GM12878 (cell line): ENCODE measurements around the gene CLEC16A. TPM values are rescaled to one million over a fixed set of nuclear protein-coding genes. Genes with fewer than 3 reads are reported as not detected.

Source experiments
- ATAC-seq: fragments of 200-7000 bp; cut with Tn5 transposase; 3 replicates; pipeline ENCODE4 v1.9.1; 2020; ENCODE audit warnings: mild to moderate bottlenecking, moderate library complexity
- BruUV-seq: library from RNA; stranded (reverse); fragments of 400-500 nt; replicated peaks from 2 replicates; lab custom pipeline; 2021; lab: Mats Ljungman, UMichigan
- CTCF ChIA-PET: fragments of 300-600 bp; sonication (Branson Sonifier 250); formaldehyde crosslinking; extraction: SDS; loops from one replicate; lab custom pipeline; 2021; ENCODE audit warnings: inconsistent platforms; lab: Yijun Ruan, JAX
- POLR2A ChIA-PET: fragments of 350-600 bp; formaldehyde crosslinking; extraction: SDS; loops from one replicate; lab custom pipeline; 2021; ENCODE audit warnings: inconsistent platforms; lab: Charles Lee
- RAD21 ChIA-PET: fragments of 300-600 bp; sonication (Branson Sonifier 250); formaldehyde crosslinking; loops from one replicate; lab custom pipeline; 2023; ENCODE audit warnings: antibody characterized with exemption; ENCODE audit not compliant: unreplicated experiment; lab: Charles Lee
- SMC1A ChIA-PET: fragments of 300-600 bp; sonication (Branson Sonifier 250); formaldehyde crosslinking; loops from one replicate; lab custom pipeline; 2023; ENCODE audit not compliant: unreplicated experiment, uncharacterized antibody; lab: Charles Lee
- DNase-seq: peaks from one replicate; pipeline ENCODE4 v3.0.0-alpha.2; 2011; ENCODE audit warnings: low read depth, low spot score
- FAIRE-seq: peaks from 3 replicates; lab custom pipeline; 2011; peaks lifted over from hg19 to GRCh38; lab: Jason Lieb, UNC
- H2AFZ ChIP-seq: 2 replicates; pipeline ENCODE4 v1.6.0; 2011; ENCODE audit warnings: low read depth, low read length, control low read depth; ENCODE audit not compliant: control insufficient read depth
- H3K27ac ChIP-seq: 2 replicates; pipeline ENCODE4 v1.5.1; 2011; ENCODE audit warnings: control low read depth; ENCODE audit not compliant: control insufficient read depth, insufficient read depth
- H3K27me3 ChIP-seq, 2 experiments: replicated peaks in 1 of 2; 2 replicates each; pipeline versions ENCODE4 v1.6.0 to v1.6.1; 2011; ENCODE audit warnings: low read length in 1 of 2; ENCODE audit not compliant: control insufficient read depth in 2 of 2, insufficient read depth in 2 of 2
- H3K36me3 ChIP-seq, 2 experiments: 2 replicates each; pipeline ENCODE4 v1.5.1; 2011; ENCODE audit warnings: low read length in 1 of 2; ENCODE audit not compliant: control insufficient read depth in 2 of 2, insufficient read depth in 2 of 2
- H3K4me1 ChIP-seq: 2 replicates; pipeline ENCODE4 v1.6.1; 2011; ENCODE audit warnings: mild to moderate bottlenecking, low read length, moderate library complexity, mixed read lengths; ENCODE audit not compliant: control insufficient read depth, insufficient read depth
- H3K4me2 ChIP-seq: 2 replicates; pipeline ENCODE4 v1.6.0; 2011; ENCODE audit warnings: control low read depth; ENCODE audit not compliant: control insufficient read depth, insufficient read depth
- H3K4me3 ChIP-seq: fragments of 200-600 bp; sonication (generic); 2 replicates; pipeline ENCODE4 v1.5.1; 2016
- H3K79me2 ChIP-seq: 2 replicates; pipeline ENCODE4 v1.6.0; 2011; ENCODE audit warnings: low read length; ENCODE audit not compliant: control insufficient read depth, insufficient read depth
- H3K9ac ChIP-seq: 2 replicates; pipeline ENCODE4 v1.8.0; 2011; ENCODE audit warnings: low read length, control low read depth, mixed read lengths; ENCODE audit not compliant: control insufficient read depth, insufficient read depth
- H3K9me3 ChIP-seq: replicated peaks from 3 replicates; pipeline ENCODE4 v1.5.1; 2011; ENCODE audit warnings: mild to moderate bottlenecking, low read length; ENCODE audit not compliant: control insufficient read depth, insufficient read depth
- H4K20me1 ChIP-seq: 2 replicates; pipeline ENCODE4 v1.6.0; 2011; ENCODE audit not compliant: control insufficient read depth, insufficient read depth
- BCL11A ChIP-seq: IDR thresholded peaks from 2 replicates; pipeline ENCODE4 v1.6.1; 2011; ENCODE audit warnings: low read depth, low read length
- CBX3 ChIP-seq: fragments of 200-600 bp; sonication (generic); IDR thresholded peaks from 2 replicates; pipeline ENCODE4 v1.6.1; 2016; ENCODE audit warnings: low read depth, borderline replicate concordance
- DPF2 ChIP-seq: fragments of 450-650 bp; IDR thresholded peaks from 2 replicates; pipeline ENCODE4 v1.6.1; 2017; ENCODE audit warnings: mild to moderate bottlenecking
- FOXM1 ChIP-seq: IDR thresholded peaks from 2 replicates; pipeline ENCODE4 v1.6.1; 2012; ENCODE audit warnings: low read depth, mild to moderate bottlenecking, inconsistent platforms, low read length, moderate library complexity
- GABPA ChIP-seq: IDR thresholded peaks from 2 replicates; pipeline ENCODE4 v1.6.1; 2014; ENCODE audit warnings: antibody characterized with exemption, low read depth, mild to moderate bottlenecking, inconsistent platforms
- HCFC1 ChIP-seq: fragments of 150-350 bp; IDR thresholded peaks from 2 replicates; pipeline ENCODE4 v1.6.1; 2014; ENCODE audit warnings: low read length
- IKZF2 ChIP-seq, 2 experiments: fragments of 450-650 bp; IDR thresholded peaks; 2 replicates each; pipeline ENCODE4 v1.6.1; 2017; ENCODE audit warnings: mild to moderate bottlenecking in 2 of 2, moderate library complexity in 2 of 2
- POLR2A ChIP-seq: IDR thresholded peaks from 2 replicates; pipeline ENCODE4 v1.6.1; 2011; ENCODE audit warnings: low read depth, mild to moderate bottlenecking, low read length
- RAD21 ChIP-seq: IDR thresholded peaks from 2 replicates; pipeline ENCODE4 v1.6.1; 2011; ENCODE audit warnings: mild to moderate bottlenecking, low read depth, low read length, moderate library complexity; ENCODE audit not compliant: insufficient read depth
- RUNX3 ChIP-seq: IDR thresholded peaks from 2 replicates; pipeline ENCODE4 v1.6.1; 2012; ENCODE audit warnings: low read length, inconsistent platforms
- SPI1 ChIP-seq: IDR thresholded peaks from 2 replicates; pipeline ENCODE4 v1.6.1; 2011; ENCODE audit warnings: low read depth, mild to moderate bottlenecking, low read length, moderate library complexity, borderline replicate concordance; ENCODE audit not compliant: insufficient read depth
- SUPT20H ChIP-seq: IDR thresholded peaks from 2 replicates; pipeline ENCODE4 v1.6.1; 2011; ENCODE audit warnings: low read depth, mild to moderate bottlenecking, low read length, moderate library complexity, borderline replicate concordance; ENCODE audit not compliant: control insufficient read depth
- TCF7 ChIP-seq: IDR thresholded peaks from 2 replicates; pipeline ENCODE4 v1.6.1; 2014; ENCODE audit warnings: antibody characterized with exemption, borderline replicate concordance
- WGBS: methylation state at CpG from one replicate; pipeline ENCODE4 v1.1.6; 2016; ENCODE audit warnings: low lambda C conversion rate; ENCODE audit not compliant: insufficient replicate concordance, insufficient coverage; ENCODE audit errors: missing lambda C conversion rate; 5-methylcytosine and 5-hydroxymethylcytosine counted together
- in situ Hi-C: fragments of 300-500 bp; cut with MboI; formaldehyde crosslinking; loops from 9 replicates; pipeline ENCODE4 v1.14.3; 2018; ENCODE audit warnings: mixed read lengths
- intact Hi-C: fragments of 100-400 bp; cut with micrococcal nuclease; formaldehyde crosslinking; loops from one replicate; pipeline ENCODE4 v1.14.2; 2022; ENCODE audit not compliant: unreplicated experiment
- polyA plus RNA-seq, 11 experiments: library from polyadenylated mRNA; depleted of rRNA in 4 of 11; unstranded in 6 of 11; stranded (reverse) in 5 of 11; fragments of >200 nt; fragmentation: Nextera tagmentation in 4 of 11; fragmentation: Illumina TruSeq in 1 of 11; extraction: Ambion mirVana in 4 of 11; extraction: Trizol in 1 of 11; gene quantifications; 1 replicate in 1 of 11; 2 replicates in 10 of 11; pipeline versions ENCODE4 v1.2.1 to v1.2.3, GENCODE V29; 2011 to 2016; ENCODE audit warnings: inconsistent platforms in 2 of 11, missing spikeins in 2 of 11, low read depth in 1 of 11
- total RNA-seq, 4 experiments: library from RNA; depleted of rRNA in 3 of 4; stranded (reverse); fragments of >200 nt in 3 of 4; fragmentation: Illumina TruSeq in 1 of 4; extraction: Trizol in 1 of 4; gene quantifications; 2 replicates each; pipeline versions ENCODE4 v1.2.1 to v1.2.3, GENCODE V29; 2013 to 2021
- TF ChIP-seq, protein P1 (sequence below): fragments of 450-650 bp; IDR thresholded peaks from 2 replicates; pipeline ENCODE4 v1.6.1; 2017; ENCODE audit warnings: mild to moderate bottlenecking, moderate library complexity
- TF ChIP-seq, protein P2 (sequence below): fragments of 450-650 bp; IDR thresholded peaks from 2 replicates; pipeline ENCODE4 v1.6.1; 2017; ENCODE audit warnings: mild to moderate bottlenecking, moderate library complexity

Gene CLEC16A
- total and polyA plus RNA-seq, 10 of the 15 experiments (the other 5 are each of a cell fraction or from before 2014, with no cell fraction given), result 1.5 to 28.8 (median 19.2) TPM

DNA sequence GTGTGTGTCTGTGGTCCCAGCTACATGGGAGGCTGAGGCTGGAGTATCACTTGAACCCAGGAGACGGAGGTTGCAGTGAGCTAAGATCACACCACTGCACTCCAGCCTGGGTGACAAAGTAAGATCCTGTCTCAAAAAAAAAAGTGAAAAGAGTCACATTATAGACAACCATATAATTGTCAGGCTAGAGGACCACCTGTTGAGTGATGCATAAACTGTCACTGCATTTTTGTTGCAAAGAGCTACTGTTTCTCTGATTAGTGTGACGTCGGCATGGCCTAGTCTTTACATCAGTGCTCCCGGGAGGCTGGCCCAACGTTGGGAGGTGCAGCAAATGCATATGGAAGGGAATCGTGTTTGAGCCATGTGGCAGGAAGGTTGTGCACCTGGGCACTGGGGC lies 50.2 kb downstream of the CLEC16A start (continued):
- no peak for TF ChIP-seq FOXM1
- no peak for TF ChIP-seq CBX3
- no peak for TF ChIP-seq SUPT20H

DNA sequence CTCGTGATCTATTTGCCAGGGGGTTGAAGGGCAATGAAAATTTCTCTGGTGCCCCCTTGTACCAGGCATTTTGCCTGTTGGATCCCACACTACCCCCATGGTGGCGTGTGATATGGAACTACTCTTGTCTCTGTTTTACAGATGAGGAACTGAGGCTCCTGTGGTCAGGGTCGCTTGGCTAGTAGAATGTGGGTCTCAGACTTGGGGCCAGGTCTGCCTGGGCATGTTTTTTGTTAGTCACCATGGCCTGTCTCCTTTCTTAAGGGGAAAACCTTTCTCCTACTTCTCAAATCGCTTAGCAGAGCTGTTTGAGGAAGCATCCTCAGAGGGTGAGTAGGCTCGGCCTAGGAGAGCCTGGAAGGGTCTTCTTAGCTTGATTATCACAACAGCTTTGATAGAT lies 51.2 kb downstream of the CLEC16A start:
- BruUV-seq, result no TSS peak
- POLR2A ChIA-PET, result interaction anchor here (1.4 kb wide), 1 partner anchor 100 kb away, joined by 3 read pairs; no protein-coding TSS in a partner anchor
- no peak overlapping the region for H3K9ac ChIP-seq
- 46% methylated on average over 5 of the region's 5 CpGs for whole genome bisulfite sequencing
- no peak for TF ChIP-seq GABPA
- 0 out of 2 replicates have a peak, but pooled peaks have one; percentile 14 for TF ChIP-seq DPF2
- TF ChIP-seq, protein P1, sequence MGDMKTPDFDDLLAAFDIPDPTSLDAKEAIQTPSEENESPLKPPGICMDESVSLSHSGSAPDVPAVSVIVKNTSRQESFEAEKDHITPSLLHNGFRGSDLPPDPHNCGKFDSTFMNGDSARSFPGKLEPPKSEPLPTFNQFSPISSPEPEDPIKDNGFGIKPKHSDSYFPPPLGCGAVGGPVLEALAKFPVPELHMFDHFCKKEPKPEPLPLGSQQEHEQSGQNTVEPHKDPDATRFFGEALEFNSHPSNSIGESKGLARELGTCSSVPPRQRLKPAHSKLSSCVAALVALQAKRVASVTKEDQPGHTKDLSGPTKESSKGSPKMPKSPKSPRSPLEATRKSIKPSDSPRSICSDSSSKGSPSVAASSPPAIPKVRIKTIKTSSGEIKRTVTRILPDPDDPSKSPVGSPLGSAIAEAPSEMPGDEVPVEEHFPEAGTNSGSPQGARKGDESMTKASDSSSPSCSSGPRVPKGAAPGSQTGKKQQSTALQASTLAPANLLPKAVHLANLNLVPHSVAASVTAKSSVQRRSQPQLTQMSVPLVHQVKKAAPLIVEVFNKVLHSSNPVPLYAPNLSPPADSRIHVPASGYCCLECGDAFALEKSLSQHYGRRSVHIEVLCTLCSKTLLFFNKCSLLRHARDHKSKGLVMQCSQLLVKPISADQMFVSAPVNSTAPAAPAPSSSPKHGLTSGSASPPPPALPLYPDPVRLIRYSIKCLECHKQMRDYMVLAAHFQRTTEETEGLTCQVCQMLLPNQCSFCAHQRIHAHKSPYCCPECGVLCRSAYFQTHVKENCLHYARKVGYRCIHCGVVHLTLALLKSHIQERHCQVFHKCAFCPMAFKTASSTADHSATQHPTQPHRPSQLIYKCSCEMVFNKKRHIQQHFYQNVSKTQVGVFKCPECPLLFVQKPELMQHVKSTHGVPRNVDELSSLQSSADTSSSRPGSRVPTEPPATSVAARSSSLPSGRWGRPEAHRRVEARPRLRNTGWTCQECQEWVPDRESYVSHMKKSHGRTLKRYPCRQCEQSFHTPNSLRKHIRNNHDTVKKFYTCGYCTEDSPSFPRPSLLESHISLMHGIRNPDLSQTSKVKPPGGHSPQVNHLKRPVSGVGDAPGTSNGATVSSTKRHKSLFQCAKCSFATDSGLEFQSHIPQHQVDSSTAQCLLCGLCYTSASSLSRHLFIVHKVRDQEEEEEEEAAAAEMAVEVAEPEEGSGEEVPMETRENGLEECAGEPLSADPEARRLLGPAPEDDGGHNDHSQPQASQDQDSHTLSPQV, result peak; percentile 67
- no peak for TF ChIP-seq HCFC1
- TF ChIP-seq, protein P2, sequence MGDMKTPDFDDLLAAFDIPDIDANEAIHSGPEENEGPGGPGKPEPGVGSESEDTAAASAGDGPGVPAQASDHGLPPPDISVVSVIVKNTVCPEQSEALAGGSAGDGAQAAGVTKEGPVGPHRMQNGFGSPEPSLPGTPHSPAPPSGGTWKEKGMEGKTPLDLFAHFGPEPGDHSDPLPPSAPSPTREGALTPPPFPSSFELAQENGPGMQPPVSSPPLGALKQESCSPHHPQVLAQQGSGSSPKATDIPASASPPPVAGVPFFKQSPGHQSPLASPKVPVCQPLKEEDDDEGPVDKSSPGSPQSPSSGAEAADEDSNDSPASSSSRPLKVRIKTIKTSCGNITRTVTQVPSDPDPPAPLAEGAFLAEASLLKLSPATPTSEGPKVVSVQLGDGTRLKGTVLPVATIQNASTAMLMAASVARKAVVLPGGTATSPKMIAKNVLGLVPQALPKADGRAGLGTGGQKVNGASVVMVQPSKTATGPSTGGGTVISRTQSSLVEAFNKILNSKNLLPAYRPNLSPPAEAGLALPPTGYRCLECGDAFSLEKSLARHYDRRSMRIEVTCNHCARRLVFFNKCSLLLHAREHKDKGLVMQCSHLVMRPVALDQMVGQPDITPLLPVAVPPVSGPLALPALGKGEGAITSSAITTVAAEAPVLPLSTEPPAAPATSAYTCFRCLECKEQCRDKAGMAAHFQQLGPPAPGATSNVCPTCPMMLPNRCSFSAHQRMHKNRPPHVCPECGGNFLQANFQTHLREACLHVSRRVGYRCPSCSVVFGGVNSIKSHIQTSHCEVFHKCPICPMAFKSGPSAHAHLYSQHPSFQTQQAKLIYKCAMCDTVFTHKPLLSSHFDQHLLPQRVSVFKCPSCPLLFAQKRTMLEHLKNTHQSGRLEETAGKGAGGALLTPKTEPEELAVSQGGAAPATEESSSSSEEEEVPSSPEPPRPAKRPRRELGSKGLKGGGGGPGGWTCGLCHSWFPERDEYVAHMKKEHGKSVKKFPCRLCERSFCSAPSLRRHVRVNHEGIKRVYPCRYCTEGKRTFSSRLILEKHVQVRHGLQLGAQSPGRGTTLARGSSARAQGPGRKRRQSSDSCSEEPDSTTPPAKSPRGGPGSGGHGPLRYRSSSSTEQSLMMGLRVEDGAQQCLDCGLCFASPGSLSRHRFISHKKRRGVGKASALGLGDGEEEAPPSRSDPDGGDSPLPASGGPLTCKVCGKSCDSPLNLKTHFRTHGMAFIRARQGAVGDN, result peak; percentile 76; the same call in 1 of the 2 replicates
- peak; percentile 78; the same call in 1 of the 2 replicates for TF ChIP-seq SPI1
- TF ChIP-seq TCF7, result no peak
- no peak for TF ChIP-seq POLR2A
- no peak for TF ChIP-seq RAD21
- TF ChIP-seq IKZF2 (IDR thresholded peaks at IDR 0.05), result 0 out of 4 replicates have a peak, but pooled peaks of 1 of the 2 experiments have one; percentile 29
- no peak for TF ChIP-seq CBX3
- 0 out of 2 replicates have a peak, but pooled peaks have one; percentile 18 for TF ChIP-seq BCL11A
- peak; percentile 69 for TF ChIP-seq RUNX3
- peaks cover 9 to 11% of the 10 kb centered on the region in 2 experiments for H3K36me3 ChIP-seq
- CTCF ChIA-PET, result interaction anchor here (1.3 kb wide), 1 partner anchor 12 kb away, joined by 5 read pairs; no protein-coding TSS in a partner anchor
- peak overlapping the region; percentile 69 for H3K27ac ChIP-seq
- no peaks in the 10 kb centered on the region for H4K20me1 ChIP-seq
- peak; percentile 58 for ATAC-seq
- no peaks in the 10 kb centered on the region for H3K27me3 ChIP-seq
- intact Hi-C loops (no loop called here), in situ Hi-C loops (no loop called here)
- H2AFZ ChIP-seq, result no peak overlapping the region
- no peaks in the 10 kb centered on the region for H3K9me3 ChIP-seq
- RAD21 ChIA-PET, result interaction anchor here (1.1 kb wide), 2 partner anchors 31 to 361 kb away, joined by 3 to 5 read pairs; no protein-coding TSS in a partner anchor
- SMC1A ChIA-PET, result interaction anchor here (1.0 to 1.7 kb wide), 3 partner anchors 14 to 29 kb away, joined by 3 to 6 read pairs (median 3); no protein-coding TSS in a partner anchor
- peaks cover 19% of the 10 kb centered on the region for H3K4me1 ChIP-seq
- 0 out of 2 replicates have a peak, but pooled peaks cover under 1% of the 10 kb centered on the region for H3K79me2 ChIP-seq
- FAIRE-seq, result no peak
- H3K4me3 ChIP-seq, result no peak overlapping the region
- no peak overlapping the region for H3K4me2 ChIP-seq
- no peak for DNase-seq
